Transverse colon (tissue), 3 donors: ENCODE data around the gene OXLD1.

Experiments used
- POLR2A ChIP-seq: fragments of 450-650 bp; IDR thresholded peaks from one replicate; pipeline ENCODE4 v1.6.1; 2016; ENCODE audit warnings: antibody characterized with exemption, mild to moderate bottlenecking, moderate library complexity
- TF ChIP-seq, protein P1 (sequence below), 5 experiments: fragments of 200-600 bp in 3 of 5; fragments of 450-650 bp in 2 of 5; sonication (generic) in 3 of 5; IDR thresholded peaks; 1 replicate in 2 of 5; 2 replicates in 3 of 5; pipeline ENCODE4 v1.5.1; 2016 to 2017; ENCODE audit warnings: antibody characterized with exemption in 5 of 5, inconsistent platforms in 3 of 5, mild to moderate bottlenecking in 2 of 5, moderate library complexity in 1 of 5

GRCh38 chr17:81713004-81713555, 46.7 kb upstream of the OXLD1 start:
- no peak for TF ChIP-seq POLR2A
- TF ChIP-seq, protein P1, sequence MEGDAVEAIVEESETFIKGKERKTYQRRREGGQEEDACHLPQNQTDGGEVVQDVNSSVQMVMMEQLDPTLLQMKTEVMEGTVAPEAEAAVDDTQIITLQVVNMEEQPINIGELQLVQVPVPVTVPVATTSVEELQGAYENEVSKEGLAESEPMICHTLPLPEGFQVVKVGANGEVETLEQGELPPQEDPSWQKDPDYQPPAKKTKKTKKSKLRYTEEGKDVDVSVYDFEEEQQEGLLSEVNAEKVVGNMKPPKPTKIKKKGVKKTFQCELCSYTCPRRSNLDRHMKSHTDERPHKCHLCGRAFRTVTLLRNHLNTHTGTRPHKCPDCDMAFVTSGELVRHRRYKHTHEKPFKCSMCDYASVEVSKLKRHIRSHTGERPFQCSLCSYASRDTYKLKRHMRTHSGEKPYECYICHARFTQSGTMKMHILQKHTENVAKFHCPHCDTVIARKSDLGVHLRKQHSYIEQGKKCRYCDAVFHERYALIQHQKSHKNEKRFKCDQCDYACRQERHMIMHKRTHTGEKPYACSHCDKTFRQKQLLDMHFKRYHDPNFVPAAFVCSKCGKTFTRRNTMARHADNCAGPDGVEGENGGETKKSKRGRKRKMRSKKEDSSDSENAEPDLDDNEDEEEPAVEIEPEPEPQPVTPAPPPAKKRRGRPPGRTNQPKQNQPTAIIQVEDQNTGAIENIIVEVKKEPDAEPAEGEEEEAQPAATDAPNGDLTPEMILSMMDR (IDR thresholded peaks at IDR 0.05), result no peak
